Mesenteric fat pad (tissue), 1 donor: ENCODE data around the gene TMEM266. TPM values are rescaled to one million over a fixed set of nuclear protein-coding genes. Genes with fewer than 3 reads are reported as not detected.

Source experiments
- DNase-seq: peaks from one replicate; pipeline ENCODE4 v3.0.0-alpha.2; 2020; ENCODE audit warnings: low spot score
- total RNA-seq: library from RNA; stranded (reverse); fragmentation: NEBNext Ultra II Directional; extraction: Animal tissue kit (Norgen Biotek cat#: 25700); gene quantifications from one replicate; pipeline ENCODE4 v1.2.1, GENCODE V29; 2021
- donor health status: DM: yes; HTN: yes; CAD: no.

Gene TMEM266
- total RNA-seq, 1 donor from 2014 or later, result 0.19 TPM

DNA sequence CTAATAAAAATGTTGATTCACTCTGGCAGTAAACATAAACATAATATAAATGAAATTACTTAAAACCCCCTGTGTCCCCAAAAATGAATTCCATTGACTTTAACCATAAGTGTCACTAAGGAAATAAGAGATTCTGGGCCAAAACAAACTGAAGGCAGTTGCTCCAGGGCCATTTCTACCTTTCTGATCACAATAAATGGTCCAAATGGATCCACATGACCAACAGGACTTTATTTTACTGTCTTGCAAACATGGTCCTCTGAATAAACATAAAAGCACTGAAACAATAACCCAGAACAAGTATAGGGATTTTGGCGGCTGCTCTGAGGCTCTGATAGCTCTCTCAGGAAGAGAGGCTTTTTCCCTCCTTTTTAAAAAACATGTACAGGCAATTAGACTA is 174.1 kb downstream of the TMEM266 start:
- DNase-seq, result no peak

- no peak for DNase-seq
Measured at GRCh38 chr15:76234337-76234889, 174.6 kb downstream of the TMEM266 start.

DNA sequence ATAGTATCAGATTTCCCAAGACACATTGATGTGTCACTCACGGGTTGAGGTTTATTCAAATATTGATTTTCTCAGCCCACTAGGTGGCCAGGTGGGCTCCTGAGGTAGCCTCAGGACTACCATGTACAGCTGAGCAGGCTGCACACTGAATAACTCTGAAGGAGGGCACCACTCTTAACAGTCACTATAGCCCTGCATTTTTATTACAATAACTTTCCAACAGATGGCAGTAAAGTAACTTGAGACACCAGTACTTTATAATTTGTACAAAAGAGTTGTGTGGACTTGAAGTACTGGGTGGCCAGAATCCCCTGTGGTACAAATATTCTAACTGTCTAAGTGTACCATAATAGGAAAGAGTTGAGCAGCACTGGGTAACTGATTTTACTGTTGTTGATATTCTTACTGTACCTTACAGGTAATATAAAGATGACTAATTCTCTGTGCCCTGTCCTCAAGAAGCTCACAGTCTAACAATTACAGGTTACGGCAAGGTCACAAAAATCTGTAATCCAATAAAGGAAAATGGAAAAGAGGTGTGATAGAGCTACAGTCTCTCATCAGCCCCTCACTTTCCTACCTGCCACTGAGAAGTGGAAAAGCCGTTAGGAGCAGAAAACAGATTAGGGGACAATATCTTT is 175.5 kb downstream of the TMEM266 start:
- DNase-seq, result no peak

DNA sequence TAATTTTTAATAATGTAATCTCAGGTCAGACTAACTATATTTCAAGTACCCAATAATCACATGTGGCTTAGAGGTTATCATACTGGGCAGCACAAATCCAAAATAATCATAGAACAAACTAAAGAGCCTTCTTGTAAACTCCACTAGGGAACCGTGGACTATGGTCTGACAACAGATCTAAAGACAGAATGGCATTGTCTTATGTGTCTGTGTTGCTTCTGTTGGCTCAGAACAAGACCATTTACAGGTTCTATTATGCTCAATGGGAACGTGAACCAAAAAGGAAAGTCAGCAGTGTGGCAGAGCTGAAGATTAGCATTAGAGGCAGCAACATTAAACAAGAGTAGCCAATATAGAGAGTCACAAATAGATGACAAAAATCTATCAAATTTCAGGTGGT is 176.6 kb downstream of the TMEM266 start:
- DNase-seq, result no peak

- DNase-seq, result no peak
Measured at GRCh38 chr15:76239786-76240185, 180.0 kb downstream of the TMEM266 start.

- no peak for DNase-seq
Measured at GRCh38 chr15:76245072-76245610, 185.4 kb downstream of the TMEM266 start.

GRCh38 chr15:76251717-76252116 is 191.9 kb downstream of the TMEM266 start:
- DNase-seq, result no peak

DNA sequence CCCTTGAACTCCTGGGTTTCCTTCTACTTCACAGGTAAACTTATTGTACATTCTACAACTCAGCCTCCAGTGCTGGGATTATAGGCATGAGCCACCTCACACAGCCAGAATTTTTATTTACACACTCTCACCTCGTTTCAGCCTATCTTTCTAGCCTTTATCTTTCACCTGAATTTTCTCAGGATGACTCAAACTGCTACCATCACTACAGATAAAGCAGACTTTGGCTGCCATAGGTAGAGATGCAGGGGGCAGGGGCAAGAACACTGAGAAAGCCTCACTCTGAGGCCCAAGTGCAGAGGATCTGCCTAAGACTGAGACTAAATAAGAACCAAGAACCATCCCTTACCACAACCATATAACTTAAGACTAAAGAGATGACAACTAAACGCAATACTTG is 192.5 kb downstream of the TMEM266 start:
- no peak for DNase-seq

- no peak for DNase-seq
Measured at GRCh38 chr15:76253691-76254473, 194.1 kb downstream of the TMEM266 start.

Other genes starting within 250 kb of the TMEM266 start
- 34.4 TPM for gene UBE2Q2, start 216.5 kb upstream of the TMEM266 start, total RNA-seq
- 18.3 TPM for gene FBXO22, start 156.1 kb upstream of the TMEM266 start, total RNA-seq
- gene NRG4, start 47.6 kb upstream of the TMEM266 start, total RNA-seq, result not detected